Measurements from ENCODE around the gene BLVRA.
"Not testable (repeated sequence)": the region's sequence is repeated elsewhere in the genome, so short reads cannot be mapped to it uniquely, and the experiment has no call there.

The BLVRA gene

DNA sequence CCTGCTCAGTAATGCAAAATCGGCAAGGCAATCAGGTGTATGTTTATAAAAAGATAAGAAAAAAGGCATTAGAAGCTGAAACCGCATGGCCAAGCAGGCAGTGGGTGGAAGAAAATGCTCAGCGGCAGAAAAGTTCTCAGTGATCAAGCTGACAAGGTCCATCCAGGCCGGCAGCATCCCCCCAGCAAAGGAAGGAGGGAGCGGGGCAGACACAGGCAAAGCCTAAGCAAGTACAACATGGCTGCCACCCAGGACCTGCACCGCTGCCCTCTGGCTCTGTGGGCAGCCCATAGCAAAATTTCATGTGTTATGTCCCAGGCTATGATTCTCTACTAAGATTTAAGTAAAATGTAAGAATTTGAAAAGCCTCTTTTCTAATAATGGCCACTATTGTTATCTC lies 65.5 kb downstream of the BLVRA start:
- no peaks in the 10 kb centered on the region for H3K79me2 ChIP-seq (ENCODE audit: low read length)
- no peak for TF ChIP-seq EZH2phosphoT487 (IDR thresholded peaks at IDR 0.05; ENCODE audit: low read length)
- TF ChIP-seq, protein P1, sequence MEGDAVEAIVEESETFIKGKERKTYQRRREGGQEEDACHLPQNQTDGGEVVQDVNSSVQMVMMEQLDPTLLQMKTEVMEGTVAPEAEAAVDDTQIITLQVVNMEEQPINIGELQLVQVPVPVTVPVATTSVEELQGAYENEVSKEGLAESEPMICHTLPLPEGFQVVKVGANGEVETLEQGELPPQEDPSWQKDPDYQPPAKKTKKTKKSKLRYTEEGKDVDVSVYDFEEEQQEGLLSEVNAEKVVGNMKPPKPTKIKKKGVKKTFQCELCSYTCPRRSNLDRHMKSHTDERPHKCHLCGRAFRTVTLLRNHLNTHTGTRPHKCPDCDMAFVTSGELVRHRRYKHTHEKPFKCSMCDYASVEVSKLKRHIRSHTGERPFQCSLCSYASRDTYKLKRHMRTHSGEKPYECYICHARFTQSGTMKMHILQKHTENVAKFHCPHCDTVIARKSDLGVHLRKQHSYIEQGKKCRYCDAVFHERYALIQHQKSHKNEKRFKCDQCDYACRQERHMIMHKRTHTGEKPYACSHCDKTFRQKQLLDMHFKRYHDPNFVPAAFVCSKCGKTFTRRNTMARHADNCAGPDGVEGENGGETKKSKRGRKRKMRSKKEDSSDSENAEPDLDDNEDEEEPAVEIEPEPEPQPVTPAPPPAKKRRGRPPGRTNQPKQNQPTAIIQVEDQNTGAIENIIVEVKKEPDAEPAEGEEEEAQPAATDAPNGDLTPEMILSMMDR (IDR thresholded peaks at IDR 0.05; ENCODE audit: low read length) = no peak
- no peak for TF ChIP-seq EZH2 (optimal IDR thresholded peaks at IDR 0.05; ENCODE audit: low read depth, low read length)
- H3K27ac ChIP-seq (ENCODE audit: low read length) = no peak overlapping the region
- no peaks in the 10 kb centered on the region for H3K36me3 ChIP-seq (replicated peaks; ENCODE audit: insufficient read depth, low read length)
- no peak overlapping the region for H3K4me2 ChIP-seq (ENCODE audit: low read depth, low read length)
- no peaks in the 10 kb centered on the region for H3K4me1 ChIP-seq (ENCODE audit: low read length)
- no peak for DNase-seq
- H3K27me3 ChIP-seq (replicated peaks; ENCODE audit: insufficient read depth, low read length) = no peaks in the 10 kb centered on the region
- no peaks in the 10 kb centered on the region for H3K9me3 ChIP-seq (replicated peaks; ENCODE audit: insufficient read depth, low read length)
- no peaks in the 10 kb centered on the region for H3K9me2 ChIP-seq (replicated peaks; ENCODE audit: insufficient read depth, low read length)
- no peaks in the 10 kb centered on the region for H4K20me1 ChIP-seq (ENCODE audit: insufficient read depth, low read length)
- H3K9ac ChIP-seq (ENCODE audit: low read length) = no peak overlapping the region
- no peak overlapping the region for H3K4me3 ChIP-seq (ENCODE audit: low read length)
- no peaks in the 10 kb centered on the region for H3F3A ChIP-seq (ENCODE audit: insufficient read depth, low read length)
- H2AFZ ChIP-seq (ENCODE audit: low read length) = no peak overlapping the region

DNA sequence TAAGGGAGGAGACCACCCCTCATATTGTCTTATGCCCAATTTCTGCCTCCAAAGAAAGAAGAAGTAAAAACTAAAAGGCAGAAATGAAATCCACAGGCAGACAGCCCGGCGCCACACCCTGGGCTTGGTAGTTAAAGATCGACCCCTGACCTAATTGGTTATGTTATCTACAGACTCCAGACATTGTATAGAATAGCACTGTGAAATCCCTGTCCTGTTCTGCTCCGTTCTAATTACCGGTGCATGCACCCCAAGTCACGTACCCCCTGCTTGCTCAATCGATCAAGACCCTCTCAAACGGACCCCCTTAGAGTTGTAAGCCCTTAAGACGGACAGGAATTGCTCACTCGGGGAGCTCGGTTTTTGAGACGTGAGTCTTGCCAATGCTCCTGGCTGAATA lies 66.0 kb downstream of the BLVRA start:
- not testable (repeated sequence) for H3K27ac ChIP-seq (ENCODE audit: low read length)

DNA sequence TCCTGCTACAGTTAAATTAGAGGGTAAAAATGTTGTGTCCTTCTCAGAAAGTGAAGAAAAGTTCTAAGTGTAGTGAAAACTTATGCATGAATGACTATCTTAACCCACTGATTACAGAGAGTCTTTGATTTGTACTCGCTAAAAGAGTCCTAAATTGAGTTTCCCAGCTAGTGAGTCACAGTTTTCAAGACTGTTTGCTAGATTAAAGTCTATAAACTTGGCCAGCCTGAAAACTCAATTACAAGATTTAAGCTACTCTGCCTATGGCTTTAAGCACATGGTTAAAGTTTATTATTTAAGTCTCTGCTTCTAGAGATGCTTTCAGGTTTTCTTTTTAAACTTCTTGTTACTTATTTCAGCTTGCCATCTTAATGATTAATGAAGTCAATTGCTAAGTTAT lies 66.5 kb downstream of the BLVRA start:
- no peaks in the 10 kb centered on the region for H4K20me1 ChIP-seq (ENCODE audit: insufficient read depth, low read length)
- H3K27me3 ChIP-seq (replicated peaks; ENCODE audit: insufficient read depth, low read length) = no peaks in the 10 kb centered on the region
- no peak for DNase-seq
- no peaks in the 10 kb centered on the region for H3K9me3 ChIP-seq (replicated peaks; ENCODE audit: insufficient read depth, low read length)
- H2AFZ ChIP-seq (ENCODE audit: low read length) = no peak overlapping the region
- H3F3A ChIP-seq (ENCODE audit: insufficient read depth, low read length) = no peaks in the 10 kb centered on the region
- no peak overlapping the region for H3K9ac ChIP-seq (ENCODE audit: low read length)
- H3K79me2 ChIP-seq (ENCODE audit: low read length) = no peaks in the 10 kb centered on the region
- H3K9me2 ChIP-seq (replicated peaks; ENCODE audit: insufficient read depth, low read length) = no peaks in the 10 kb centered on the region
- TF ChIP-seq EZH2 (optimal IDR thresholded peaks at IDR 0.05; ENCODE audit: low read depth, low read length) (no peak), EZH2phosphoT487 (IDR thresholded peaks at IDR 0.05; ENCODE audit: low read length) (no peak)
- TF ChIP-seq, protein P1 (IDR thresholded peaks at IDR 0.05; ENCODE audit: low read length) = no peak
- H3K27ac ChIP-seq (ENCODE audit: low read length) = no peak overlapping the region
- no peak overlapping the region for H3K4me3 ChIP-seq (ENCODE audit: low read length)
- no peaks in the 10 kb centered on the region for H3K36me3 ChIP-seq (replicated peaks; ENCODE audit: insufficient read depth, low read length)
- H3K4me2 ChIP-seq (ENCODE audit: low read depth, low read length) = no peak overlapping the region
- no peaks in the 10 kb centered on the region for H3K4me1 ChIP-seq (ENCODE audit: low read length)

More for the DNA sequence above, 66.0 kb downstream of the BLVRA start:
- not testable (repeated sequence) for H3K9me3 ChIP-seq (replicated peaks; ENCODE audit: insufficient read depth, low read length); H3K9ac ChIP-seq (ENCODE audit: low read length); H3K4me2 ChIP-seq (ENCODE audit: low read depth, low read length); H3K27me3 ChIP-seq (replicated peaks; ENCODE audit: insufficient read depth, low read length); H2AFZ ChIP-seq (ENCODE audit: low read length); DNase-seq; H3F3A ChIP-seq (ENCODE audit: insufficient read depth, low read length); H3K79me2 ChIP-seq (ENCODE audit: low read length); H4K20me1 ChIP-seq (ENCODE audit: insufficient read depth, low read length); H3K4me1 ChIP-seq (ENCODE audit: low read length); H3K36me3 ChIP-seq (replicated peaks; ENCODE audit: insufficient read depth, low read length); H3K9me2 ChIP-seq (replicated peaks; ENCODE audit: insufficient read depth, low read length); H3K4me3 ChIP-seq (ENCODE audit: low read length)

DNA sequence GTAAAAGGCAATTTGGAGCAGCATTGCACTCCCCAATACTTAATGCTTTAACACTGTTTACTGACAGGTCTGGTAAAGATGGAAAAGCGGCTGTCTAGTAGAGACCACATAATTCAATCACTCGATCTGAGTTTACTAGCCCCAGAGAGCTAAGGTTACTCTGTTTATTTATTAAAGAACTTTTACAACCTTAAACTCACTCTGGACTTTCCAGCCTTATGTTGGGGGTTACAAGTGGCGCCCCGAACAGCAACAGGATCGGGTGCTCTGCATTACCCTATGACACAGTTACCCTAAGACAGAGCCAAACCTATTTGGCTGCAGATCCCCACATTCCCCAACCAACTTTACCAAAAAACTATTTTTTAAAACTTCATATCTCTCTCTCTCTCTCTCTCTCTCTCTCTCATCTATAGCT lies 66.9 kb downstream of the BLVRA start:
- Histone ChIP-seq H3K27ac (ENCODE audit: low read length) (no peak overlapping the region), H3K4me1 (ENCODE audit: low read length) (no peaks in the 10 kb centered on the region), H3K9me3 (replicated peaks; ENCODE audit: insufficient read depth, low read length) (no peaks in the 10 kb centered on the region), H4K20me1 (ENCODE audit: insufficient read depth, low read length) (no peaks in the 10 kb centered on the region), H3K79me2 (ENCODE audit: low read length) (no peaks in the 10 kb centered on the region), H3F3A (ENCODE audit: insufficient read depth, low read length) (no peaks in the 10 kb centered on the region), H2AFZ (ENCODE audit: low read length) (no peak overlapping the region), H3K4me3 (ENCODE audit: low read length) (no peak overlapping the region), H3K9ac (ENCODE audit: low read length) (no peak overlapping the region), H3K36me3 (replicated peaks; ENCODE audit: insufficient read depth, low read length) (no peaks in the 10 kb centered on the region), H3K9me2 (replicated peaks; ENCODE audit: insufficient read depth, low read length) (no peaks in the 10 kb centered on the region), H3K27me3 (replicated peaks; ENCODE audit: insufficient read depth, low read length) (no peaks in the 10 kb centered on the region), H3K4me2 (ENCODE audit: low read depth, low read length) (no peak overlapping the region)
- no peak for TF ChIP-seq EZH2 (optimal IDR thresholded peaks at IDR 0.05; ENCODE audit: low read depth, low read length)
- TF ChIP-seq EZH2phosphoT487 (IDR thresholded peaks at IDR 0.05; ENCODE audit: low read length) = no peak
- TF ChIP-seq, protein P1 (IDR thresholded peaks at IDR 0.05; ENCODE audit: low read length) = no peak
- DNase-seq = no peak

DNA sequence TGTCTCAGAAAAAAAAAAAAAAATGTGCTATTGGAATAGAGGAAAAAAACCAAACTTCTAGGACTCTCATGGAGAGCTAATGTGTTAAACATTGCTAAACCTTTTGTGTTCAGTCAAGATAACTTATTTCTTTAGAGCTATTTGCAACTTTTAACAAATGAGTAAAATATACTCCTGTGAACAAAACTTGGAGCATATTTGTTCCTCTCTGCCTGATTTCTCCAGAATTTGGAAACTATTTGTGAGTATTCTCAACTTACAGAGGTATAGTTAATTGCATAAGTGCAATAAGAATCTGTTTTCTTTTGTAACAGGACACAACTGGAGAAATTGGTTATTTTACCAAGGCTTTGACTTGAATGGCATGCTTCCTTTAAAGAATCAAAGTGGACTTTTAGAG lies 72.4 kb downstream of the BLVRA start:
- H3K9me3 ChIP-seq (replicated peaks; ENCODE audit: insufficient read depth, low read length); H3K4me3 ChIP-seq (ENCODE audit: low read length); H3K79me2 ChIP-seq (ENCODE audit: low read length); H3K9me2 ChIP-seq (replicated peaks; ENCODE audit: insufficient read depth, low read length); H3K4me1 ChIP-seq (ENCODE audit: low read length); H3K4me2 ChIP-seq (ENCODE audit: low read depth, low read length); H3K27ac ChIP-seq (ENCODE audit: low read length); H2AFZ ChIP-seq (ENCODE audit: low read length); DNase-seq; H3F3A ChIP-seq (ENCODE audit: insufficient read depth, low read length); H3K27me3 ChIP-seq (replicated peaks; ENCODE audit: insufficient read depth, low read length); H3K36me3 ChIP-seq (replicated peaks; ENCODE audit: insufficient read depth, low read length); H3K9ac ChIP-seq (ENCODE audit: low read length); H4K20me1 ChIP-seq (ENCODE audit: insufficient read depth, low read length): not testable (repeated sequence)
